ENCODE data around the gene DNASE1L2. TPM values are rescaled to one million over a fixed set of nuclear protein-coding genes. Genes with fewer than 3 reads are reported as not detected.

The DNASE1L2 gene
- total and polyA plus RNA-seq, 2 donors (not counting 3 experiments of a cell fraction or from before 2014, with no cell fraction given) = 0.57 to 1.2 TPM

GRCh38 chr16:2212362-2213324, 23.6 kb upstream of the DNASE1L2 start:
- H3K36me3 ChIP-seq (ENCODE audit: control insufficient read depth in 2 of 2, extremely low read depth in 1 of 2, insufficient read depth in 2 of 2, low read length in 2 of 2) = peaks cover 0 to 15% of the 10 kb centered on the region in 2 experiments
- no TSS peak for BruUV-seq (replicated peaks)
- peaks cover 15% of the 10 kb centered on the region for H3K4me1 ChIP-seq (ENCODE audit: control insufficient read depth, extremely low read depth, insufficient read depth, low read length)
- H3K9me1 ChIP-seq (replicated peaks; ENCODE audit: control insufficient read depth, extremely low read depth, insufficient read depth, low read length) = no peaks in the 10 kb centered on the region
- peaks cover 25% of the 10 kb centered on the region for H3K79me2 ChIP-seq (ENCODE audit: control insufficient read depth, insufficient read depth, low read length)
- H3K4me2 ChIP-seq (ENCODE audit: insufficient read depth, low read length) = peak overlapping the region; percentile 86
- DNase-seq (ENCODE audit: low read depth, low spot score) (no peak), FAIRE-seq (peak; percentile 54)
- H3K4me3 ChIP-seq (replicated peaks in 1 of 3; ENCODE audit: insufficient read depth in 1 of 3, low read depth in 1 of 3, low read length in 3 of 3) = peak overlapping the region in 2 of 3 experiments; percentile 58 to 74
- H4K20me1 ChIP-seq (replicated peaks; ENCODE audit: control insufficient read depth, extremely low read depth, insufficient read depth, low read length) = no peaks in the 10 kb centered on the region
- H3K9me3 ChIP-seq (replicated peaks; ENCODE audit: control insufficient read depth, insufficient read depth, low read length) = no peaks in the 10 kb centered on the region
- H2AFZ ChIP-seq (ENCODE audit: low read depth, low read length) = no peak overlapping the region
- peak overlapping the region; percentile 29 for H3K9ac ChIP-seq (replicated peaks; ENCODE audit: extremely low read depth, insufficient read depth, low read length)
- intact Hi-C loops (cut with micrococcal nuclease) (no loop called here), dilution Hi-C loops (cut with MboI; ENCODE audit: extremely low pct_ligation_motif_present, low sequenced_read_pairs) (no loop called here)
- POLR2A ChIA-PET = interaction anchor here (2.1 kb wide), 1 partner anchor 57 kb away, joined by 9 read pairs; the partner anchor contains the start of gene TRAF7
- TF ChIP-seq POLR2AphosphoS5 (IDR thresholded peaks at IDR 0.05; ENCODE audit: insufficient read depth, low read depth, low read length) (peak; percentile 41), POLR2A (IDR thresholded peaks at IDR 0.05; ENCODE audit: low read depth, low read length) (peak; percentile 23), GATA2 (IDR thresholded peaks at IDR 0.05; ENCODE audit: insufficient read depth, insufficient read length, low read depth, low read length) (no peak)
- no peak overlapping the region for H3K27ac ChIP-seq (ENCODE audit: insufficient read depth, low read depth, low read length)
- H3K27me3 ChIP-seq (ENCODE audit: control insufficient read depth in 2 of 2, insufficient read depth in 2 of 2, low read length in 2 of 2) = no peaks in the 10 kb centered on the region
- CTCF ChIA-PET = no interaction called here
